DND-41 (cell line): ENCODE data around the gene GPX1.

ENCODE experiments used
- ATAC-seq: fragments of 200-7000 bp; cut with Tn5 transposase; 3 replicates; pipeline ENCODE4 v1.9.1; 2021; ENCODE audit warnings: low read depth; ENCODE audit not compliant: insufficient read depth
- DNase-seq: peaks from one replicate; pipeline ENCODE4 v3.0.0-alpha.2; 2020
- H2AFZ ChIP-seq: 2 replicates; pipeline ENCODE4 v1.6.0; 2012; ENCODE audit warnings: low read depth, low read length
- H3K27ac ChIP-seq: 2 replicates; pipeline ENCODE4 v1.5.1; 2012; ENCODE audit warnings: low read length, inconsistent platforms
- H3K27me3 ChIP-seq: fragments of 200-600 bp; sonication (generic); 2 replicates; pipeline ENCODE4 v1.6.0; 2012; ENCODE audit warnings: low read length, mild to moderate bottlenecking, inconsistent platforms; ENCODE audit not compliant: insufficient read depth, poor library complexity
- H3K36me3 ChIP-seq: 2 replicates; pipeline ENCODE4 v1.5.1; 2012; ENCODE audit warnings: low read length, inconsistent platforms; ENCODE audit not compliant: insufficient read depth
- H3K4me1 ChIP-seq: 2 replicates; pipeline ENCODE4 v1.5.1; 2012; ENCODE audit warnings: mild to moderate bottlenecking, low read length; ENCODE audit not compliant: insufficient read depth
- H3K4me2 ChIP-seq: 2 replicates; pipeline ENCODE4 v1.6.0; 2012; ENCODE audit warnings: mild to moderate bottlenecking, moderate library complexity, low read length, inconsistent platforms; ENCODE audit not compliant: insufficient read depth
- H3K4me3 ChIP-seq, 2 experiments: fragments of 200-600 bp in 1 of 2; shearing (Covaris generic) in 1 of 2; 2 replicates each; pipeline ENCODE4 v1.5.1; 2012 to 2016; ENCODE audit warnings: inconsistent platforms in 2 of 2, low read length in 2 of 2, mild to moderate bottlenecking in 2 of 2, low read depth in 1 of 2, moderate library complexity in 1 of 2
- H3K79me2 ChIP-seq: 2 replicates; pipeline ENCODE4 v1.6.0; 2012; ENCODE audit warnings: low read length, inconsistent platforms; ENCODE audit not compliant: insufficient read depth
- H3K9ac ChIP-seq: 2 replicates; pipeline ENCODE4 v1.6.0; 2012; ENCODE audit warnings: low read depth, mild to moderate bottlenecking, inconsistent platforms, low read length, moderate library complexity
- H3K9me3 ChIP-seq: 2 replicates; pipeline ENCODE4 v1.5.1; 2012; ENCODE audit warnings: low read length, moderate library complexity, mild to moderate bottlenecking, inconsistent platforms; ENCODE audit not compliant: insufficient read depth, severe bottlenecking
- H4K20me1 ChIP-seq: 2 replicates; pipeline ENCODE4 v1.6.0; 2012; ENCODE audit warnings: low read length; ENCODE audit not compliant: insufficient read depth
- EZH2 ChIP-seq: IDR thresholded peaks from 3 replicates; pipeline ENCODE4 v1.6.1; 2012; ENCODE audit warnings: borderline replicate concordance, low read depth, mild to moderate bottlenecking, moderate library complexity, low read length, inconsistent platforms; ENCODE audit not compliant: severe bottlenecking
- TF ChIP-seq, protein P1 (sequence below): IDR thresholded peaks from 2 replicates; pipeline ENCODE4 v1.5.1; 2012; ENCODE audit warnings: borderline replicate concordance, low read length, moderate library complexity, mild to moderate bottlenecking; ENCODE audit not compliant: poor library complexity, severe bottlenecking; ENCODE audit errors: extremely low read depth

Gene GPX1

DNA sequence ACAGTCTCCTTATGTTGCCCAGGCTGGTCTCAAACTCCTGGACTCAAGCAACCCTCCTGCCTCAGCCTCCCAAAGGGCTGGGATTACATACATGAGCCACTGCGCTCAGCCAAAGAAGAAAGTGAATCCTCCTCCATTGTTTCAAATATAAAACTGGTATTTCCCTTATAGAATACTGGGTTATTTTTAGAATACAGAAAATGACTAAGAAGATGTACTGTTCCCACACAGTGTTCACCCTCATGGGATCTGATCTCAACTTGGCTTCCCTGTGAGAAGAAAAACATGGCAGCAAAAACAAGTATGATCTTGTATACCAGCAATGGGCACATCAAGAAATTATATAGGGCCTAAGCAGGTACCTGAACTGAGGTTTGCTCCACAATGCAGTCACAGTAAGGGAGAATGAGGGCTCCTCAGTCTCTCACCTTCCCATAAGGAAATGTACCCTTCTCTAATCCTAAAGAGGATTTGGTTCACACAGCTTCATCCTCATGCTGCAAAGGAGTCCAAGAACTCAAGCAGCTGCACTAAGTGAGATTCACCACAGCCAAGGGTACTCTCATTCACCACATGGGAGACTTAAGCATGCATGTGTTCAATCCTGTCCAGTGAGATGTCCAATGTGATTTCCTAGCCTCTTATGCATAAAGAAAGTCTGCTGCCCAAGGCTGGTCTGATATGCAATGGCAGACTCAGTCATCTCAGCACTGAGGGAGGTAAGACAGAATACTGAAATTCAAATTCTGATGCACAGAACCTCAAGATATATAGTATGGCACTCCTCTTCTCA lies 44.1 kb downstream of the GPX1 start:
- Histone ChIP-seq H3K9ac (no peak overlapping the region), H3K36me3 (peaks cover 72% of the 10 kb centered on the region), H3K4me1 (no peaks in the 10 kb centered on the region), H4K20me1 (0 out of 2 replicates have a peak, but pooled peaks cover 4% of the 10 kb centered on the region), H3K27ac (no peak overlapping the region), H3K4me3 (no peak overlapping the region), H3K79me2 (no peaks in the 10 kb centered on the region), H2AFZ (no peak overlapping the region), H3K27me3 (no peaks in the 10 kb centered on the region), H3K4me2 (no peak overlapping the region), H3K9me3 (no peaks in the 10 kb centered on the region)
- ATAC-seq, result no peak
- DNase-seq, result no peak
- TF ChIP-seq EZH2, result no peak
- TF ChIP-seq, protein P1, sequence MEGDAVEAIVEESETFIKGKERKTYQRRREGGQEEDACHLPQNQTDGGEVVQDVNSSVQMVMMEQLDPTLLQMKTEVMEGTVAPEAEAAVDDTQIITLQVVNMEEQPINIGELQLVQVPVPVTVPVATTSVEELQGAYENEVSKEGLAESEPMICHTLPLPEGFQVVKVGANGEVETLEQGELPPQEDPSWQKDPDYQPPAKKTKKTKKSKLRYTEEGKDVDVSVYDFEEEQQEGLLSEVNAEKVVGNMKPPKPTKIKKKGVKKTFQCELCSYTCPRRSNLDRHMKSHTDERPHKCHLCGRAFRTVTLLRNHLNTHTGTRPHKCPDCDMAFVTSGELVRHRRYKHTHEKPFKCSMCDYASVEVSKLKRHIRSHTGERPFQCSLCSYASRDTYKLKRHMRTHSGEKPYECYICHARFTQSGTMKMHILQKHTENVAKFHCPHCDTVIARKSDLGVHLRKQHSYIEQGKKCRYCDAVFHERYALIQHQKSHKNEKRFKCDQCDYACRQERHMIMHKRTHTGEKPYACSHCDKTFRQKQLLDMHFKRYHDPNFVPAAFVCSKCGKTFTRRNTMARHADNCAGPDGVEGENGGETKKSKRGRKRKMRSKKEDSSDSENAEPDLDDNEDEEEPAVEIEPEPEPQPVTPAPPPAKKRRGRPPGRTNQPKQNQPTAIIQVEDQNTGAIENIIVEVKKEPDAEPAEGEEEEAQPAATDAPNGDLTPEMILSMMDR, result no peak

DNA sequence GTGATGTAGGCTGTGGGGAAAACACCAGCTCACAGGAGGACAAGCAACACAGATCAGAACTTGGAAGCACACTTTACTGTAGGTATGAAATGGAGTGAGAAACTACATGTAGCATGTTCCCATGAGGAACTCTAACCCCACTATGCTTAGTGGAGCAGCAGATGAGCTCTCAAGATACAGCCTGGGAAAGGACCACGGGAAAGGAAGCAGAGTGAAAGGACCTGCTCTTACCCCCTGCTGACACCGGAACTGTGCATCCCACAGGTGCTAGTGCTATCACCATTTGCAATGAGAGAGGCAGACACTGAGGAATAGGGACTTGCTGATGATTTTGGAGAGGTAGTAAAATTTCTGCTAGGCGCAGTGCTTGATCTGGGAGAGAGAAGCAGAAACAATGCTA lies 46.9 kb downstream of the GPX1 start:
- H3K9me3 ChIP-seq, result no peaks in the 10 kb centered on the region
- H3K79me2 ChIP-seq, result no peaks in the 10 kb centered on the region
- H2AFZ ChIP-seq, result no peak overlapping the region
- H4K20me1 ChIP-seq, result 0 out of 2 replicates have a peak, but pooled peaks cover 4% of the 10 kb centered on the region
- H3K4me1 ChIP-seq, result no peaks in the 10 kb centered on the region
- ATAC-seq, result no peak
- no peak overlapping the region for H3K27ac ChIP-seq
- H3K36me3 ChIP-seq, result peaks cover 72% of the 10 kb centered on the region
- no peaks in the 10 kb centered on the region for H3K27me3 ChIP-seq
- no peak for DNase-seq
- H3K4me3 ChIP-seq, result no peak overlapping the region
- no peak overlapping the region for H3K4me2 ChIP-seq
- no peak overlapping the region for H3K9ac ChIP-seq
- TF ChIP-seq, protein P1, result no peak
- no peak for TF ChIP-seq EZH2

DNA sequence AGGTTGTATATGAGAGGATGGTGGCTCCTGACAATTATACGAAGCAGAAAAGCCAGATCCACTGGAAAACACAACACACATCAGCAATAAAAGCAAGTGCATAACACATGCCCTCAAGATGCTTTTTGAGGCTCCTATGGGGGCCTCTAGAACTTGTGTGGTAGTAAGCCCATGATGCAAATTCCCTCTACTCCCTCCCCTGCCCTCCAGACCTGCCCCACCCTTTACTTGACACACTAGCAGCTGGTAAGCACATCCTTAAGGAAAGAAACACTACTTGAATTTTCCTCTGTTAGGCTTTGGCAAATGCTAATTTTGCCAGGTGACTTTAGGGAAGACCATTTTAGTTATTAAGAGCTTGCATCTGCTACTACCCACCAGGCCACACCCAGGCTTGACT lies 47.5 kb downstream of the GPX1 start:
- no peaks in the 10 kb centered on the region for H3K27me3 ChIP-seq
- no peak overlapping the region for H3K9ac ChIP-seq
- no peak for TF ChIP-seq EZH2
- TF ChIP-seq, protein P1, result no peak

More for the DNA sequence above, 47.5 kb downstream of the GPX1 start:
- Histone ChIP-seq H3K9me3 (no peaks in the 10 kb centered on the region), H3K4me3 (no peak overlapping the region), H3K27ac (no peak overlapping the region), H3K79me2 (no peaks in the 10 kb centered on the region), H3K4me1 (no peaks in the 10 kb centered on the region), H4K20me1 (0 out of 2 replicates have a peak, but pooled peaks cover 4% of the 10 kb centered on the region), H3K36me3 (peaks cover 74% of the 10 kb centered on the region), H3K4me2 (no peak overlapping the region), H2AFZ (no peak overlapping the region)
- ATAC-seq (no peak), DNase-seq (no peak)
